Stimulated activated CD8-positive, alpha-beta memory T cell treated with anti-CD3 and anti-CD28 coated beads, Interleukin-4, amount 100 ng/mL, for 1 hour (primary cell): ENCODE data around the gene ITGA5.

Experiments used
- DNase-seq, 2 donors: peaks; one replicate each; pipeline ENCODE4 v3.0.0-alpha.2; 2020; ENCODE audit warnings: low read depth in 2 of 2, low spot score in 1 of 2

Gene ITGA5

DNA sequence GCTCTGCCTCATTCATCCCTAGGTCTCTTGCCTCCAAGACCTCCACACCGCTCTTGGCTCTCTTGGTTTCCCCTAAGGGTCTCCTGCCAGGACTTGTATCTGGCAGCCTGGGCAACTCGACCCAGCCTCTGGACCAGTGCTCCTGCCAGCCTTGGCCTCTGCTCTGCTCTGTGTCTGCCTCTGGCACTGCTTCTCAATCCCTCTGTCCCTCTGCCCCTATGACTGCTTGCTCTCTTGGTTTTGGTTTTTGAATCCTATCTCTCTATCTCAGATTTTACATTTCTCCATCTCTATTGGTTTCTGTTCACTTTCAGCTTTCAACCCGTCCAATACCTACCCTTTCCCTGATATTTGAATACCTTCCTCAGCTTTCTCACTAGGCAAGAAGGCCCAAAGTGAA, 6.3 kb downstream of the ITGA5 start:
- no peak for DNase-seq

DNA sequence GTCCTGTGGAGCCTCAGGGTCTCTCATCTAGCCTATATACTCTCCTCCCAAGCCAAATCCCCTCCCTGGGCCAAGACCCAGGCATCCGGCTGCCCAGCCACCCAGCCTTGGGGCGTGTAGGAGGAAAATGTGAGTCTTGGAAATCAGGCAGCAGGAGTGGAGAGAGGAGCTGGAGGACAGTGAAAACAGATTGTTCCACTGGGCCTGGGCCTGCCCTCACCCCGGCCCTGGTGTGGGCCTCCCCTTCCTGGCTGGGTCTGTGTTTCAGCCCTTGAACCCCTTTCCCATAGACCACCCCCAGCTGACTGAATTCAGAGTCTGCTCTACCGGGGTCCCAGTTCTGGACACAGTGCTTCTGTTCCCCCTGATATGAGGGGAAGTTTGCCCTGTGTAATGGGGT, 6.7 kb downstream of the ITGA5 start:
- DNase-seq: no peak

DNA sequence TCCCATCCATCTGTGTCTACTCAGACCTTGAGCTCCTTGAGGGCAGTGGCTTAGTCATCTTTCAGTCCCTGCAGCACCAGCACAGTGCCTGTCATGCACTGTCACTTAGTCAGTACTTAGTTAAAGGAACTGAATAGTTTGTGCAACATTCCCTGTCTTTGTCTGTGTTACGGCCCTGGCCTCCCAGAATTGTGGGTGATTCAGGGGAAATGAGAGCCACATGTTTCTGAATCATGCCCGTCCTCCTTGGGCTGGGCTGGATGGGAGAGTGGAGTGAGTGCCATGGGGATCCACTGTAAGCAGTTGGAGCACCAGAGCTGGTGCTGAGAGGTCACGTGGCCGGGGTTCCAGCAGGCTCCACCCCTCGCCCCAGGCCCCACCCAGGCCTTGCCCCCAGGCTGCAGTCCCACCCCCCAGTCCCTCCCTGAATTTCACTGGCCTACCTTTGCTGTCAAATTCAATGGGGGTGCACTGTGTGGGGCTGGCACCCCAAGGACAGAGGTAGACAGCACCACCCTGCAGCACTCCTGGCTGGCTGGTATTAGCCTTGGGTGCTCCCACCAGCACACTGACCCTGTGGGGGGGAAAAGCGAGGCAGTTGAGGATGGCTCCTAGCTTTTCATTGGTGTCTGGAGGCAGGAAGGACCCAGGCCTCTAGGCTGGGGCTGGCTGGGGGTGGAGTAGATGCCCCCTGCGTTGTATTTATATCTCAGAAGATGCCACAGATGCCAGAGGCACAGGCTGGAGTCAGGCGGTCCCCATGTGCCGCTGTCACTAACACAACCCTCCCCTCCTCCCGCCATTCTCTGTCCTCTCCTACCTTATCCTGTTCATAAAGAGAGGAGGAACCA, 7.5 kb downstream of the ITGA5 start:
- no peak for DNase-seq

DNA sequence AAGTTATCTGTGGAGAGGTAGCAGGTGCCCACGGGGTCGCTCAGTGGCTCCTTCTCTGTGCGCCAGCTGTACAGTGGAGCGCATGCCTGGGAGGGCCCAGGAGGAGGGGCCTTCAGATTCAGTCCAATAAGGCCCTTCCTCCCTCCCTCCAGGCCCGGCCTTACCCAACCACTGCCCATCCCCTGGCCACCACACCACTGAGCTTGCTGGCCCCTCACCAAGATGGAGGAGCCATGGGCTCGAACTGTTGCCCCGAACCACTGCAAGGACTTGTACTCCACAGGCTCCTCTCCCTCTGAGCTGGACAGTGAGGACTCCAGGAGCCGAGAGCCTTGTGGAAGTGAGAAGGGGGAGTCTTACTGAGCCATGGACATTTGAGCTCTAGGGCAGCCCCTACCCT, 9.8 kb downstream of the ITGA5 start:
- DNase-seq: no peak

DNA sequence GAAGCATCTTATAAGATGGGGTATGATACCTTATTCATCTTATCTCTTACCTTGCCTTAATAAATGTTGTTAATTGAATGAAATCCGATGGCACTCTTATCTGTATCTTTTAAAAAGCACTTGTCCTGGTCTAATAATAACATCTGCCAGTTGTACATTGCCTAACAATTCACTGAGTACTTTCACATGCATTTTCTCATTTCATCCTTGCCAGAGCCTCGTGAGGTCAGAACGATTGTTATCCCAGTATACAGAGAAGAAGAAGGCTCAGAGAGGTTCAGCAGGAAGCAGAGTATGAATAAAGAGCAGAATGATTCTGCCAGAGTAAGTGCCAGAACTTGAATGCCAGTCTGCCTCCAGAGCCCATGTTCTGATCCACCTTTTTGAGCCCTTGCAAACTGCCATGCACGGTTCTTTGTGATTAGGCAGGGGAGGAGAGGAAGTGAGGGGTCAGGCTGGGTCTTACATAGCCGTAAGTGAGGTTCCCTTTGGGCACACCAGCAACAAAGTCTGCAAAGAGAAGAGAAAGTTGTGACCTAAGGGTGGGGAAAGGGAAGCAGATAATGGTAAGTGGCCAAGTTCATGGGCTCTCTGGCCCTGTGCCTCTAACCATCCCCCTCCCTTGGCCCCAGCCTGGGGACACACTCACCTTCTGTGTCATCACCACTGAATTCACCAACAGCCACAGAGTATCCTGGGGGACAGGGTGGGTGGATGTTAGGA, 11.7 kb downstream of the ITGA5 start:
- no peak for DNase-seq

- DNase-seq: no peak
Measured at GRCh38 chr12:54405573-54405972, 13.5 kb downstream of the ITGA5 start.

GRCh38 chr12:54405106-54405505, 14.0 kb downstream of the ITGA5 start:
- no peak for DNase-seq

DNA sequence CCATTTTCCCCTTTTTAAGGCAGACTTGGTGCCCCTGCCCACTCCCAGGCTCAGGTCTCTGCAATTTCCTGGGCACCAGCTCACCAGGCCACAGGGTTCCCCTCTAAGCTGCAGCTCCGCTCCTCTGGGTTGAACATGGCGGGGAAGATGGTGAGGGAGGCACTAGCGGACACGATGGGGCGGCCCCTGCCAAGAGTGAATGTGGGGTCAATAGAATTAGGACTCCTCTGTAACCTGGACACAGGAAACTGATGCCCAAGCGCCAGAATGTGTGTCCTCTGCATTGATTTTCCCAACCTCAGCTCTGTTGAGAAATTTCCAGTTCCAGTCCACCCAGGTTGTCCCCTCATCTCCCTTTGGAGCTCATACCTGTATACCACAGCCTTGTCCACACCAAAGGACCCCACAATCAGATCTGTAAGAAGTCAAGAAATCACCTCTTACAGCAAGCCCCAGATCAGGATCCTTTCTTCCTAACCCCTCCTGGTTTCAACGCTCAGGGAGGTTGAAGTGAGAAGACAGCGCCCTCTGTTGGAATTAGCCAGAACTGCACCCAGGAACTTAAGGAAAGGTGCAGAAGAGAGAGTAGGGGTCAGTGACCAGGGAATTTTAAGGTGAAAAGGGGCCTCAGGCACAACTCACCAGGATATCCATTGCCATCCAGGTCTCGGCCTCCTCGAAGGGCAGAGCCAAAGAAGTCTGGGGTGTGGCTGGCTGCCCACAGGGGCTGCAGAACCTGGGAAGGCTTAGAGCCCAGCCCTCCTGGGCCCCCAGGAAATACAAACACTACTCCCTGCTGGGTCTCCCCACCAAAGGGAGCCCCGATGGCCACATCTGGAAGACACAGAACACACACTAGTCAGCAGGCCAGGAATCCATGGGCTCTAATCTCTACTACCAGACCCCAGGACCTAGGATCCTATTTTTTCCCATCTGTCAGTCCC, 14.7 kb downstream of the ITGA5 start:
- peak; percentile 40 to 51 for DNase-seq

- DNase-seq: no peak
Measured at GRCh38 chr12:54401119-54401518, 17.9 kb downstream of the ITGA5 start.

DNA sequence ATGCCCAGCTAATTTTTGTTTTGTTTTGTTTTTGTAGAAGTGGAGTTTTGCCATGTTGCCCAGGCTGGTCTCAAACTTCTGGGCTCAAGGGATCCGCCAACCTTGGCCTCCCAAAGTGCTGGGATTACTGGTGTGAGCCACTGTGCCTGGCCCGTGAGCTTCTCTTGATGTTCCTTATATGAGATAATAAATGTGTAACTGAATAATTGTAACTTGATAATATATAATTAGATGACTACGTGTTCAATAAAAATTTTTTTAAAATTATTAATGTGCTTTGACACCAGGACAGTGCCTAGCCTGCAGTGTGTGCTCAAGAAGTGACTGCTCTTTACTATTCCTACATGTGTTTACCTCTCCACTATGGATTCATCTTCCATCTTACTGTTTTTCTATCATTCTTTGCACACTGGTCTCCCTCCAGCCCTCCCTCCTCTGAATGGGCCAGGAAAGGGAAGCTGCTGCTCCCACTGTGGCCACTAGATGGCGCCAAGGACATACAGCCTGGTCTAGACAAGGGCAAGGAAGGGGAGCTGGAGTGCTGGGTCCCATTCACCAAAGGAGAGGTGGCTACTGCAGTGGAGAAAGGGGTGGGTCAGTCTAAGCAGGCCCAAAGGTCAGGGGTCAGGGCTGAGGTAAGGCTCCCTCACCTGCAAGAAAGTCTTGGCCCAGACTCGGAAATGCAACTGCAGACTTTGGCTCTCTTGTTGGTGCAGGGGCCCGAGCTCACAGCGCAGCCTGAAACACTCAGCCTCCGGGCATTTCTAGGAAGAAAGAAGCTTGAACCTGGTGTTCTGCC, 19.9 kb downstream of the ITGA5 start:
- peak; percentile 83 to 85 for DNase-seq

GRCh38 chr12:54398218-54398617, 20.8 kb downstream of the ITGA5 start:
- no peak for DNase-seq

DNA sequence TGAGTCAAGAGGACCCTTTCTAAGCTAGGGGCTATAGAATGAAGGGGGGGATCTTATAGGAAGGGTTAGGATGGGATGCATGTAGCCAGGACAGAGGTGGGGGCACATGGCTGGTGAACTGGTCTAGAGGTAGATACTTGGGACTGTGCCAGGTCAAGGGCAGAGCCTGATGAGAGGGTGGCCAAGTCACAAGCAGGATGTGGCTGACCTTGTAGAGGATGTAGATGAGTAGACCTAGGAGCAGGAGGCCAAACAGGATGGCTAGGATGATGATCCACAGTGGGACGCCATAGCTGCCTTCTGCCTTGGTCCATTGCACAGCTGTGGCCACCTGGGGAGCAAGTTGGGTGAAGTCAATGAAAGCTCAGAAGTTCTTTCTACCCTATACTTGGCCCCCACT, 21.9 kb downstream of the ITGA5 start:
- no peak for DNase-seq

DNA sequence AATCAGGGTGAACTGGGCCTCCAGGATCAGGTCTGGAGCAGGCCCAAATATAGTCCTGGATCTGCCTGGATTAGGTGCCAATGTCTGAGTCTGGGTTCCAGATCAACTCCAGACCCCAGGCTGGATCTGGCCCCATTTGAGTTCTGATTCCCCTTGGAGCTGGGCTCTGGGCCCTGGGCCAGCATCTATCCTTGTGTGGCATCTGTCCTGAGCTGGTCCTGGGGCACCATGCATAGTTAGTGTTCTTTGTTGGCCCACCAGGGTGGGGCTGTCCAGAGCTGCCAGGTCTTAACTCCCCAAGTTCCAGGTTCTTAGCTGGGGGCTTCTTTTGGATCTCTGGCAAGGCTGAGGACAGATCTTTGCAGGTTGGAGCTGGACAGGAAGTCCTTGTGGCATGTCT, 23.5 kb downstream of the ITGA5 start:
- DNase-seq: no peak

GRCh38 chr12:54394986-54395385, 24.1 kb downstream of the ITGA5 start:
- no peak for DNase-seq

- no peak for DNase-seq
Measured at GRCh38 chr12:54394281-54394719, 24.8 kb downstream of the ITGA5 start.

GRCh38 chr12:54393743-54394142, 25.3 kb downstream of the ITGA5 start:
- DNase-seq: no peak

DNA sequence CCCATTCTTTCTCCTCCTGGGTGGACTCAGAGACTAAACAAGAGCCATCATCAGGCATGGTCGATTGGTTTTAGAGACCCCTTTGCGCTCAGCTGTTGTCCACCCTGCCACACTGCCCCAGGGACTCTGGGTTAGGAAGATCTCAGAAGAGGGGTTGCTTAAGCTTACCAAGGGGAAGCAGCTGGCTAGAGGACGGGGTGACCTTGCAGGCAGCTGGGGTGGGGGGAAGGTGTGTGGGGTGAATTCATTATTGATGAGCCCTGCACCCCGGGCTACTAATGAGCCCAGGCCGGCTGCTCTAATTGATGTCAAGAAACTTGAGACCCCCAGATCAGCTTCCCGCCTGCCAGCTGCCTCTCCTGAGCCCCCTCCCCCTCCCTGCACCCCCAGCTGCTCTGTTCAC, 25.9 kb downstream of the ITGA5 start:
- no peak for DNase-seq

DNA sequence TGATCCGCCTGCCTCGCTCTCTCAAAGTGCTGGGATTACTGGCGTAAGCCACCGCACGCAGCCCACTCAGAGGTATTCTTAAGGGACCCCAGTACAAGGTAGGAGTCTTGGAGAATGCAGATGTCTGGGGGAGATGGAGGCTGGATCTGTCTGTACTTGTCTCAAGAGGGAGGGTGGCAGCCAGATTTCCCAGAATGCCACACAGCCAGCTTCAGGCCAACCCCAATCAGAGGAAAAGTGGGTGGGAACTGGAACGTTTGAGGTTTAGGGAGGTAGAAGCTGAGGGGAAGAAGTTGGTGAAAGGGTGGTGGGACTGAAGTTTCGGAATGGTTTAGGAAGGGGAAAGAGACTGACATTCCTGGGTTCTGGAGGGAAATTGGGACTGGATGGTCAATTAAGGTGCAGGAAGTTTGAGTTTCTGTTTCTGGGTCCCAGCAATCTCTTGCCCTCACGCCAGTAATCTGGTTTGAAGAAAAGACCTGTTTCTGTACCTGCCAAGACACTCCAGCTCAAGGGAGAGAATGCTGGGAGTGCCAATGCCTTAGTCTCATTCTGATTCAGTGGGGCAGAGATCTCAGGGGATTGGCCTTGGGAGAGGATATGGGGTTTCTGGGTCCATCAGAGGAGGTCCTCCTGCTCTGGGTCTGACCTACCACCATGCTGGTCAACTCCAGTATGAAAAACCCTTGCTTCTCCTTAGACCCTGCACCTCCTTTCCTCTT, 26.4 kb downstream of the ITGA5 start:
- no peak for DNase-seq

DNA sequence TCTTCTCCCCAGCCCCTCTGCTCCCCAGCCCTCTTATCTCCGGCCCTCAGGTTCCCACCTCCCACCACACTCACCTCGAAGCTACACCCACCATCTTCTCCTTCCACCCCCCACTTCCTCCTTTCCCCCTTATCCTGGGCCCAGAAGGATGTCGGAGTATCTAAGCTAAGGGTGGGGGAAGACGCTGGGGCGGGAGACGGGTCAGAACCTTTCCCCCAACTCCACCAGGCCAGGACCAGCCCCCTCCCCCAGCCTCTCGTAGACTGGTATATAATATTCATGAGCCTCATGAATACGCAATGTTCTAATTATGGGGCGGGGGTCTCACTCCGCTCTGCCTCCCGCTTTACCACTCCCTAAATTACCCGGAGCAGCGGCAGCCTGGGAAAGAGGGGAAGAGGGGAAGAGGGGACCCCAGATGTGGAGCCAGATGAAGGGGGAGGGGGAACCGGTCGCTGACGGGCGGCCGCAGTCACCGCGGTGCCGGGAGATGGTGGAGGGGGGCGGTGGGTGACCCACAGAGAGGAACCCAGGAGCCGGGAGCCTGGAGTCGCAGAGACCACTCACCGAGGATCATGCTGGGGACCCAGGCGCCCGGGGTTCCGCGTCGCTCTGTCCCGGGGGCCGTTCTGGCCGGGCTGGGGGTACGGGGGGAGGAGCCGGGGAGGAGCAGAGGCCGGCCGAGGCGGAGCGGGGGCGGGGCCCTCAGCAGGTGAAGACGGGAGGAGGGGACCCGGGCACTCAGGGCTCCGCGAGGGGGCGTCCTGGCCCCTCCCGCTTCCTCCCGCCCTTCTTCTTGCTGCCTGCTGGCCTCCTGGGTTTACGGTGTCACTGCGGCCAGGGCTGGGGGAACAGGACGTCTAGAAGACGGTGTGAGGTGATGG, 28.2 kb downstream of the ITGA5 start:
- DNase-seq: peak in 1 of 2 donors; percentile 38
